GM19455 (cell line): ENCODE results near the gene INHBB.
"Not testable (repeated sequence)": the region's sequence is repeated elsewhere in the genome, so short reads cannot be mapped to it uniquely, and the experiment has no call there.

ENCODE experiments used
- ATAC-seq: cut with Tn5 transposase; IDR thresholded peaks from one replicate; pipeline ENCODE4 v1.9.1; 2021; ENCODE audit not compliant: unreplicated experiment

INHBB gene

DNA sequence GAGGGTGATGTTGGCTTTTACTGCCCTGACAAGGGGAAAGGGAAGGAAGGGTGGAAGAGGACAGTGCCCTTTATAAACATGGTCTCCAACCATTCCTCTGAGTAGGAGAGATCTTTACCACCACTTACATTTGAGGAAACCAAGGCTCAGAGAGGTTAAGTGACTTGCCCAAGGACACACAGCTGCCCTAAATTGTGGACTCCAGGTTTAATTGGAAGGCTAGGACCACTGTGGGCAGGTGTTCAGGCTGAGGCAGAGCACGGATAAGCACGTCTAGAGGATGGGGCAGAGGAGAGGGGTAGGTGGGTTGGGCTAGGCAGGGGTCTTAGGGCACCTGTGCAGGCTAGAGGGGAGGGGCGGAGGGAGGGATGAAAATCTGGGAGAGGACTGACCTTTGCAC, 32.7 kb downstream of the INHBB start:
- ATAC-seq = no peak

DNA sequence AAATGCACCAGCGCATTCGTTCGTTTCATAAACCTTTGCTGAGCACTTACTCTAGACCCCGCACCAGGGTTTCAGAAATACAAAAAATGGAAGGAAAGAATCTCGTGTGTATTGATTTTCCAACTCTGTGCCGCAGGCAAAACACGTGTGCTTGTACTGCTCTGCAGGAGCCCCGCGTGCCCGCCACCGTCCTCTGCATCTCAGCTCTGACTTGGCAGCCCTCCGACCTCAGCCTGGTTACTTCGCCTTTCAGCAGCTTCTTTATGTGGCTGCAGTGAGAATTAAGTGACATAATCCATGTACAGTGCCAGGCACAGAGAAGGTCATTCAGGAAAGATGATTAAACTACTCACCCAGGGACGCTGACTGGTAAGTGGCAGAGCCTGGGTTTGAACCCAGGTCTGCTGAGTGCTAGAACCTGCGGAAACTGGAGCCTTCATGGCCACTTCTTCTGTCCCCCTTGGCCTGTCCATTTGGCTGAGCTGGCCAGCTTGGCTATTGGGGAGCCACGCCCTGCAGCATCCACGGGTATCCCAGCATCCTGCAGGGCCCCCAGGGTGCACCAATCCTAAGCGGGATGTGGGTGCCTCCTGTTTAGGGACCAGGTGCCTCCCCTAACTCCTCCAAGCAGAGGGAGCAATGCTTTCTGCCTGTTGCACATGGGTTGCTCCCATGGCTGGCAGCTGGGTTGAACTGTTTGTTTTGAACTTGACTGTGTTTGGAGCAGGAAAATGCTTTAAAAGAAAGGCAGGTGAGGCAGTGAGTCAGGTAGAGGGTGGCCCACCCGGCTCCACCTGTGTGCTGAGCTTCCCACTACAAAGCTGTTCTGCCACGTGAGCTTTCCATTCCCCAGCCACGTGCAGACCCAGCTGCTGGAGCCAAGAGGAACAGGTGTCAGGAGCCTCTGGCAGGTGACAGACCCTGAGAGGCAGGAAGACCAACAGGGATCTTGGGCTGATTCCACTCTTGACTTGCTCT, 34.3 kb downstream of the INHBB start:
- no peak for ATAC-seq

GRCh38 chr2:120381192-120381591, 35.3 kb downstream of the INHBB start:
- no peak for ATAC-seq

- ATAC-seq = no peak
Measured at GRCh38 chr2:120381661-120382060, 35.7 kb downstream of the INHBB start.

GRCh38 chr2:120382541-120383144, 36.7 kb downstream of the INHBB start:
- no peak for ATAC-seq

- ATAC-seq = no peak
Measured at GRCh38 chr2:120383191-120383590, 37.3 kb downstream of the INHBB start.

- ATAC-seq = no peak
Measured at GRCh38 chr2:120383631-120384340, 37.9 kb downstream of the INHBB start.

DNA sequence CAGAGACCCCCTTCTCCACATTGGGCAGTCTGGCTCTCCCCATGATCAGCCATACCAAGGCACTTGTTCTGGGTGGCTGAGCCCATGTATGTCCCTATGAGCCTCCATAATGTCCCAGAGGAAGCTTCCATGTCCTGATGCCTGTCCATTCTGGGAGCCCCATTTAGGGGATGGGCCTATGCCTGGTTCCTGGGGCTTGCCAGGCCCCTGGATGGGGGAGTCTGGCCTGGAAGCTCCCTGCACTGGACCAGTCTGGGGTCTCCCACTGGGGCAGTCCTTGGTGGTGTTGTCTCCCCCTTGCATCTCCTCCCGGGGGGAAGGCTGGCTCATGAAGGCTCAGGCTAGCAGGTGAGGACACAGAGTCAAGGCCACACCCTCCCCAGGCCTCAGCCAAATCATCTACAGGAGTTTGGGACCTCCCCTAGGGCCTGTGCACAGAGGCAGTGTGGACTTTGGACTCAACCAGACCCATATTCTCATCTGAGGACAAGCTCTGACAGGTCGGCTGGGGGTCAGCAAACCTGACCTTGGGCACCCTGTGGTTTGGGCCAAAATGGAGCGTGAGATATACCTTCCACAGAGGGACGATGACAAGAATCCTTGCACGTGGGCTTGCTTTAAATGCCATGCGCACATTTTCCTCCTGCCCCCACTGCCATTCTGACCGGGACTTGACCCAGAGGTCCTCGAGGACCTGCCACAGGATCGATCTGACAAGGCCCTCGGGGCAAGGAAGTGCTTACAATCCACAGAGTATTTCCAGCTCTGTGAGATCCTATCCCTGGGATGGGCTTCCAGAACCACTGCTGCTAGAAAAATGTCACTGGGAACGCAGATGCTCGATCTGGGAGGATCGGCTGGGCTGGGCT, 38.8 kb downstream of the INHBB start:
- no peak for ATAC-seq

DNA sequence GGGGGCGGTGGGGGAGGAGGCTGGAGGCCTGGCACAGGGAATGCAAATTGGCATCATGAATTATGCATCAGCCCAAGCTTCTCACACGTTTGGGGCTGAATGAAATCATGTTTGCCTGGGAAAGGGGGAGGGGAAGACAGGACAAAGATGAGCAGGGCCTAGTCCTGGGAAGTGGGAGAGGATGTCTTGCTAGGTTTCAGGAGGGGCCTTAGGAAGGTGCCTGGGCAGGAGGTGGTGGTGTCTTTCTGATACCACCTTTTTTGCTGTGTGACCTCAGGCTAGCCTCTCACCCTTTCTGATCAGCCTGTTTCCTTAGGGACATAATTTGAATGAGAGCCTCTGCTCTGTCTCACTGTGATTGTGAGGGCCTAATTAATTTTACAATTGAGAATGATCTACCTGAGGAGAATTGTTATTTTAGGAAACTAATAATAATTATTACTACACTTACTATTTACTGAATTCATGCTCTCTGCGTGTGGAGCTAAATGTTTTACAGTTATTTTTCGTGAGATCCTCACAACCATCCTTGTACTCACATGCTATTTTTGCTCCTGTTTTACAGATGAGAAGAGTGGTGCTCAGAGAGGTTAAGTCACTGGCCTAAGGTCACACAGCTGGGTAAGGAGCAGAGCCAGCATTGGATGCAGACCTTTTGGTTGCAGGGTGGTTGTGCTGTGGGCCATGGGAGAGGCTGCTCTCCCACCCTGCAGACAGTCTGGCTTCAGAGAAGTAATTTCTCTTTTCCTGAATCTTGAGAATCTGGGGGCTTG, 39.6 kb downstream of the INHBB start:
- ATAC-seq = no peak

DNA sequence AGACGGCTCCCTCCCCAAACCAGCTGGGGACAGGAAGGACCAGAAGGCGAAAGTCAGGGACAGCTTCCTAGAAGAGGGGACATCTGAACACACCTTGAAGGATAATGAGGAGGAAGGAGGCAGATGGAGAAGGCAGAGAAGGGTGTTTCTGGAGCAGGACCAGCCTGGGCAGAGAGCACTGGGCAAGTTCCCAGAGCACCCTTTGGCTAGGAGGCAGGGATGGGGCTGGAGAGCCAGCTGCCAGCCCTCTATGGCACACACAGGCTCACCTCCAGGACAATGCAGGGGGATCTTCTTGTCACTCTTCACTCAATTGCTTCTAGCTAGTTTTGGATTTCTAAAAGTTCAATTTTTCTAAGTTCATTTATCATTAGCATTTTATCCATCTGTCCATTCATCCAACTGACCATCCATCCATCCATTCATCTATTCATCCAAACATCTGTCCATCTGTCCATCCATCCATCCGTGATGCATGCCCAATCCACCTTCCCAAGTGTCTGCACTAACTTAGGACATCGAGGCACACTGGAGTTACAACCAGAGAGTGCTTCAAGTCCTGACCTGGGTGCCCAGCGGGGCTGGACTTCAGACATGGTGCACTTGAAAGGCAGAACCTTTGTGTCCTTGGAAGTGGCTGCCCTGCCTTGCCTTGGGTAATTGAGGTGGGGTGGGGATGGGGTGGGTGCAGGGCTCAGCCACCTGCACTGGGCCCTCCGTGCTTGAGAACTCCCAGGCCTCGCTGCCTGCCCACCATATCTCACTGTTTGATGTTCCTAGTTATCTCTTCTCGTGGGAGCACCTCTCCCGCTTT, 42.5 kb downstream of the INHBB start:
- no peak for ATAC-seq

GRCh38 chr2:120389036-120389391, 43.1 kb downstream of the INHBB start:
- ATAC-seq = no peak

DNA sequence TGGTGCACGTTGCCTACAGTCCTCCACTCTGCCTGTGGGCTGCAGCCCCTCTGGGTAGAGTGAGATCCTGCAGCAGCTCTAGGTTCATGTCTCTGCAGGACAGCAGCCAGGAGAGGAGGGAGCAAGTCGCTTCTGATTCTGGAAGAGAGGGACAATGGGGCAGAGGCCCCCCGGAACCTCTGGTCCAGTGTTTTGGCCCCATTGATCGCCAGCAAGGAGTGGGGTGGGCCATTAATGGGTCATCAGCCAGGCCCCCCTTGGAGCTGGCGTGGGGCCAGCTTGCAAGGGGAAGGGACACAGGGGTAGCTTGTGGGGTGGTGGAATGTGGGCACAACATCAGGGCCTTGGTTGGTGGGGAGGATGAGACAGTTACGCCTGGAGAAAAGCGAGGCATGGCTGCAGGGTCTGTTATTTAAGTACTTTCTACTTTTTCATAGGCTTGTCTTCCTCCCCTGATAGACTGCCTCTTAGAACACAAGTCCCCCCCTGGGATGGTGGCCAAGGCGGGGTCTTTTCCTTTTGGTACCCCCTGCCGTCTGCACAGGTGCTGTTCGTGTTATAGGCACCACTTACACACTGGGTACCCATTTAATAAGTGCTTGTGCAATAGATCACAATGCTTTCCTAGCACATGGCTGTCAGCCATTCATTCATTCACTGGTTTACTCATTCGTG, 44.6 kb downstream of the INHBB start:
- no peak for ATAC-seq

- ATAC-seq = not testable (repeated sequence)
Measured at GRCh38 chr2:120391382-120391781, 45.4 kb downstream of the INHBB start.

GRCh38 chr2:120391911-120392665, 46.2 kb downstream of the INHBB start:
- ATAC-seq = no peak

- ATAC-seq = no peak
Measured at GRCh38 chr2:120392923-120393322, 47.0 kb downstream of the INHBB start.

GRCh38 chr2:120393456-120393855, 47.5 kb downstream of the INHBB start:
- no peak for ATAC-seq

- ATAC-seq = no peak
Measured at GRCh38 chr2:120394764-120395163, 48.8 kb downstream of the INHBB start.
